Measurements from ENCODE around the gene TBC1D16. TPM values are rescaled to one million over a fixed set of nuclear protein-coding genes. Genes with fewer than 3 reads are reported as not detected.

Gene TBC1D16
- total RNA-seq, 1 experiment from 2014 or later: 96.1 TPM

GRCh38 chr17:80018917-80019651 is 16.6 kb downstream of the TBC1D16 start:
- Mint-ChIP-seq H3K27me3 (ENCODE audit: low read depth) (no peaks in the 10 kb centered on the region), H3K4me1 (peaks cover 12% of the 10 kb centered on the region), H3K4me3 (no peak overlapping the region), H3K36me3 (peaks cover 29% of the 10 kb centered on the region), H3K27ac (0 out of 2 replicates have a peak overlapping the region, but pooled peaks have one; percentile 36), H3K9me3 (peaks cover 14% of the 10 kb centered on the region)
- ChIA-PET CTCF (interaction anchor here (3.3 kb wide), 1 partner anchor 11 kb away, joined by 23 read pairs; no protein-coding TSS in a partner anchor), POLR2A (interaction anchor here (0.6 kb wide), 1 partner anchor 1441 kb away, joined by 10 read pairs; no protein-coding TSS in a partner anchor)
- DNase-seq (ENCODE audit: low spot score): no peak
- TF ChIP-seq MAX (CRISPR knock-in tag; IDR thresholded peaks at IDR 0.05): no peak
- TF ChIP-seq ARID4B (CRISPR knock-in tag; IDR thresholded peaks at IDR 0.05; ENCODE audit: borderline replicate concordance): no peak
- TF ChIP-seq GABPB1 (CRISPR knock-in tag; IDR thresholded peaks at IDR 0.05): peak; percentile 56; the same call in 1 of the 2 replicates
- ATAC-seq: no peak

DNA sequence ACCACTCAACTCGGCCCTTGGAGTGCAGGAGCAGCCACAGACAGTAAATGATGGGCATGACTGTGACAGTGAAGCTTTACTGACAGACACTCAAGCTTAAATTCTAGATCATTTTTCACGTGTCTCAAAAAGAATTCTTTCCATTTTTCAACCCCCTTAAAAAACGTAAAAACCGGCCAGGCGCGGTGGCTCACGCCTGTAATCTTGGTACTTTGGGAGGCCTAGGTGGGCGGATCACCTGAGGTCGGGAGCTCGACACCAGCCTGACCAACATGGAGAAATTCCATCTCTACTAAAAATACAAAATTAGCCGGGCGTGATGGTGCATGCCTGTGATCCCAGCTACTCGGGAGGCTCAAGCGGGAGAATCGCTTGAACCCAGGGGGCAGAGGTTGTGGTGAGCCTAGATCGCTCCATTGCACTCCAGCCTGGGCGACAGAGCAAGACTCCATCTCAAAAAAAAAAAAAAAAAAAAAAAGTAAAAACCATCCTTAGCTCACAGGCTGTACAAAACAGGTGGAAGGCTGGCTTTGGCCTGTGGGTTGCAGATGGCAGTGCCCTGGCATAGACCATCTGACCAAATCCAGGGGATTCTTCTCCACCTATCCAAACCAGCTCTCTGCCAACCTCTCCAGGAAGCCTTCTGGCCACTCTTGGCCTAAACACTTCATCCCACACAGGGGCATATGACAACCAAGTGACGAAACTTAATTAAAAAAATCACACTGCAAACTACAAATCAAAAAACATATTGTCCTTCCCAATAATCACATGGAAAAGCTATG is 18.3 kb downstream of the TBC1D16 start:
- Mint-ChIP-seq H3K27ac (peak overlapping the region; percentile 10; the same call in 1 of the 2 replicates), H3K4me3 (no peak overlapping the region), H3K27me3 (ENCODE audit: low read depth) (no peaks in the 10 kb centered on the region), H3K4me1 (peaks cover 12% of the 10 kb centered on the region), H3K9me3 (peaks cover 16% of the 10 kb centered on the region), H3K36me3 (peaks cover 37% of the 10 kb centered on the region)
- DNase-seq (ENCODE audit: low spot score): no peak
- ATAC-seq: no peak
- CTCF ChIA-PET: interaction anchor here (0.6 to 3.3 kb wide), 5 partner anchors 9 to 178 kb away, joined by 3 to 23 read pairs (median 3); no protein-coding TSS in a partner anchor
- POLR2A ChIA-PET: no interaction called here
- TF ChIP-seq NR2C2 (CRISPR knock-in tag; IDR thresholded peaks at IDR 0.05) (no peak), E2F5 (CRISPR knock-in tag; IDR thresholded peaks at IDR 0.05) (no peak), E2F1 (CRISPR knock-in tag; IDR thresholded peaks at IDR 0.05) (no peak), ATF1 (CRISPR knock-in tag; IDR thresholded peaks at IDR 0.05) (no peak), ERG (CRISPR knock-in tag; IDR thresholded peaks at IDR 0.05) (no peak), SMAD4 (CRISPR knock-in tag; IDR thresholded peaks at IDR 0.05) (no peak), TEAD1 (CRISPR knock-in tag; IDR thresholded peaks at IDR 0.05) (no peak), KAT7 (CRISPR knock-in tag; IDR thresholded peaks at IDR 0.05; ENCODE audit: borderline replicate concordance) (no peak), OVOL2 (CRISPR knock-in tag; IDR thresholded peaks at IDR 0.05; ENCODE audit: borderline replicate concordance) (no peak), HMGA2 (CRISPR knock-in tag; IDR thresholded peaks at IDR 0.05) (no peak), MAX (CRISPR knock-in tag; IDR thresholded peaks at IDR 0.05) (no peak), STAT6 (CRISPR knock-in tag; conservative IDR thresholded peaks at IDR 0.05; ENCODE audit: low read depth) (no peak), CBFB (CRISPR knock-in tag; IDR thresholded peaks at IDR 0.05; ENCODE audit: low read depth) (no peak)
- TF ChIP-seq, protein P1, sequence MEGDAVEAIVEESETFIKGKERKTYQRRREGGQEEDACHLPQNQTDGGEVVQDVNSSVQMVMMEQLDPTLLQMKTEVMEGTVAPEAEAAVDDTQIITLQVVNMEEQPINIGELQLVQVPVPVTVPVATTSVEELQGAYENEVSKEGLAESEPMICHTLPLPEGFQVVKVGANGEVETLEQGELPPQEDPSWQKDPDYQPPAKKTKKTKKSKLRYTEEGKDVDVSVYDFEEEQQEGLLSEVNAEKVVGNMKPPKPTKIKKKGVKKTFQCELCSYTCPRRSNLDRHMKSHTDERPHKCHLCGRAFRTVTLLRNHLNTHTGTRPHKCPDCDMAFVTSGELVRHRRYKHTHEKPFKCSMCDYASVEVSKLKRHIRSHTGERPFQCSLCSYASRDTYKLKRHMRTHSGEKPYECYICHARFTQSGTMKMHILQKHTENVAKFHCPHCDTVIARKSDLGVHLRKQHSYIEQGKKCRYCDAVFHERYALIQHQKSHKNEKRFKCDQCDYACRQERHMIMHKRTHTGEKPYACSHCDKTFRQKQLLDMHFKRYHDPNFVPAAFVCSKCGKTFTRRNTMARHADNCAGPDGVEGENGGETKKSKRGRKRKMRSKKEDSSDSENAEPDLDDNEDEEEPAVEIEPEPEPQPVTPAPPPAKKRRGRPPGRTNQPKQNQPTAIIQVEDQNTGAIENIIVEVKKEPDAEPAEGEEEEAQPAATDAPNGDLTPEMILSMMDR (IDR thresholded peaks at IDR 0.05): no peak
